Esophagus squamous epithelium (tissue), 5 donors: ENCODE measurements around the gene CIT. TPM values are rescaled to one million over a fixed set of nuclear protein-coding genes. Genes with fewer than 3 reads are reported as not detected.
"Not testable (repeated sequence)": the region's sequence is repeated elsewhere in the genome, so short reads cannot be mapped to it uniquely, and the experiment has no call there.

Experiments used
- DNase-seq: peaks from one replicate; lab custom pipeline; 2025; lab: John Stamatoyannopoulos, UW
- H3K27ac ChIP-seq, 4 donors: fragments of 200-600 bp; sonication (generic); one replicate each; pipeline ENCODE4 v1.5.1; 2016 to 2019; ENCODE audit warnings: mild to moderate bottlenecking in 1 of 4
- H3K27me3 ChIP-seq, 4 donors: fragments of 200-600 bp; sonication (generic); 1 replicate in 3 of 4; 2 replicates in 1 of 4; pipeline versions ENCODE4 v1.5.1 to v1.6.0; 2017 to 2021; ENCODE audit warnings: antibody characterized with exemption in 1 of 4
- H3K36me3 ChIP-seq, 3 donors: fragments of 200-600 bp; sonication (generic); one replicate each; pipeline ENCODE4 v1.5.1; 2016 to 2019
- H3K4me1 ChIP-seq, 3 donors: fragments of 200-600 bp; sonication (generic); one replicate each; pipeline ENCODE4 v1.5.1; 2017 to 2019
- H3K4me3 ChIP-seq, 4 donors: fragments of 200-600 bp; sonication (generic); 1 replicate in 3 of 4; 2 replicates in 1 of 4; pipeline ENCODE4 v1.5.1; 2016 to 2019; ENCODE audit warnings: mild to moderate bottlenecking in 2 of 4, moderate library complexity in 1 of 4
- H3K9me3 ChIP-seq, 3 donors: fragments of 200-600 bp; sonication (generic); one replicate each; pipeline ENCODE4 v1.5.1; 2016 to 2019
- POLR2A ChIP-seq, 4 donors: fragments of 450-650 bp; IDR thresholded peaks; one replicate each; pipeline ENCODE4 v1.6.1; 2017; ENCODE audit warnings: antibody characterized with exemption in 4 of 4, mild to moderate bottlenecking in 4 of 4, moderate library complexity in 3 of 4
- WGBS, 2 donors: methylation state at CpG; one replicate each; pipeline ENCODE4 v1.1.5; 2018; 5-methylcytosine and 5-hydroxymethylcytosine counted together
- intact Hi-C: fragments of 100-400 bp; cut with DNase I; formaldehyde crosslinking; loops from one replicate; pipeline ENCODE4 v1.15.0; 2022
- total RNA-seq, 4 donors: library from RNA; depleted of rRNA; stranded (reverse); fragments of >200 nt; gene quantifications; one replicate each; pipeline ENCODE4 v1.1.0, GENCODE V29; 2016
- TF ChIP-seq, protein P1 (sequence below), 6 experiments: fragments of 450-650 bp in 4 of 6; fragments of 200-600 bp in 2 of 6; sonication (generic) in 2 of 6; IDR thresholded peaks; one replicate each; pipeline ENCODE4 v1.5.1; 2016 to 2019; ENCODE audit warnings: antibody characterized with exemption in 6 of 6, mild to moderate bottlenecking in 4 of 6, moderate library complexity in 4 of 6
- donor health status: DM: yes; HTN: yes; CAD: no.

The CIT gene
- total RNA-seq, 4 donors from 2014 or later = 6.7 to 23.1 (median 13.9) TPM

- TF ChIP-seq POLR2A (IDR thresholded peaks at IDR 0.05) = no peak
- TF ChIP-seq, protein P1, sequence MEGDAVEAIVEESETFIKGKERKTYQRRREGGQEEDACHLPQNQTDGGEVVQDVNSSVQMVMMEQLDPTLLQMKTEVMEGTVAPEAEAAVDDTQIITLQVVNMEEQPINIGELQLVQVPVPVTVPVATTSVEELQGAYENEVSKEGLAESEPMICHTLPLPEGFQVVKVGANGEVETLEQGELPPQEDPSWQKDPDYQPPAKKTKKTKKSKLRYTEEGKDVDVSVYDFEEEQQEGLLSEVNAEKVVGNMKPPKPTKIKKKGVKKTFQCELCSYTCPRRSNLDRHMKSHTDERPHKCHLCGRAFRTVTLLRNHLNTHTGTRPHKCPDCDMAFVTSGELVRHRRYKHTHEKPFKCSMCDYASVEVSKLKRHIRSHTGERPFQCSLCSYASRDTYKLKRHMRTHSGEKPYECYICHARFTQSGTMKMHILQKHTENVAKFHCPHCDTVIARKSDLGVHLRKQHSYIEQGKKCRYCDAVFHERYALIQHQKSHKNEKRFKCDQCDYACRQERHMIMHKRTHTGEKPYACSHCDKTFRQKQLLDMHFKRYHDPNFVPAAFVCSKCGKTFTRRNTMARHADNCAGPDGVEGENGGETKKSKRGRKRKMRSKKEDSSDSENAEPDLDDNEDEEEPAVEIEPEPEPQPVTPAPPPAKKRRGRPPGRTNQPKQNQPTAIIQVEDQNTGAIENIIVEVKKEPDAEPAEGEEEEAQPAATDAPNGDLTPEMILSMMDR (IDR thresholded peaks at IDR 0.05) = no peak
- H3K4me1 ChIP-seq = peaks cover 9 to 24% (median 11%) of the 10 kb centered on the region in 3 donors
- intact Hi-C loops = no loop called here
- H3K36me3 ChIP-seq = no peaks in the 10 kb centered on the region
- peak overlapping the region in 1 of 4 donors; percentile 24 for H3K27ac ChIP-seq
- no peaks in the 10 kb centered on the region for H3K27me3 ChIP-seq
- no peaks in the 10 kb centered on the region for H3K9me3 ChIP-seq
- no peak for DNase-seq
- 64 to 100% methylated on average over 1 of the region's 1 CpG for WGBS, 2 donors
- H3K4me3 ChIP-seq = no peak overlapping the region
These were observed 212.5 kb downstream of the CIT start for GRCh38 chr12:119664642-119665041.

DNA sequence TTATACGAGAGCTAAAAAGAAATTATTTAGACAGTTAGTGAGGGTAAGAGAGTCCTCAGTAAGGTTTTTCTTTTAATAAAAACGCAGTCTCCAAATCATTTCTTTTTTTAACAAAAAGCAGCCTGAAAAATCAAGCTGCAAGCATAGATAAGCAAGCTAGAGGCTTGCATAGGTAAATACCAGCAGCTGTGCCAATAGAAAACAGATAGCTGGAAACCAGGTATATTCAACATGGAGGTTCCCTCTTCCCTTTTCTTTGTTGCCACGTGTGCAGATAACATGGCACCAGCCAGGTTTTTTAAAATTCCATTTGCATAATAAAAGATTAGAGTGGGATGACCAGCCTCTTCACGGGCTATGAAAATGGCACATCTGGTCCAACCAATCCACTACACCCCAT is 215.2 kb downstream of the CIT start:
- Histone ChIP-seq H3K4me3 (no peak overlapping the region), H3K27ac (no peak overlapping the region), H3K27me3 (no peaks in the 10 kb centered on the region), H3K4me1 (peaks cover 0 to 5% (median 2%) of the 10 kb centered on the region in 3 donors), H3K9me3 (no peaks in the 10 kb centered on the region), H3K36me3 (no peaks in the 10 kb centered on the region)
- TF ChIP-seq POLR2A (IDR thresholded peaks at IDR 0.05) = no peak
- no peak for DNase-seq
- intact Hi-C loops = no loop called here
- WGBS, 2 donors = 51 to 60% methylated on average over 4 of the region's 4 CpGs

GRCh38 chr12:119660076-119660475 is 217.0 kb downstream of the CIT start:
- no peak for TF ChIP-seq POLR2A (IDR thresholded peaks at IDR 0.05)
- TF ChIP-seq, protein P1 (IDR thresholded peaks at IDR 0.05) = no peak
- H3K4me3 ChIP-seq = no peak overlapping the region
- no peaks in the 10 kb centered on the region for H3K9me3 ChIP-seq
- no peaks in the 10 kb centered on the region for H3K27me3 ChIP-seq
- WGBS, 2 donors = 78 to 80% methylated on average over 5 of the region's 5 CpGs
- intact Hi-C loops = no loop called here
- no peak for DNase-seq
- no peaks in the 10 kb centered on the region for H3K4me1 ChIP-seq
- peak overlapping the region in 1 of 4 donors; percentile 22 for H3K27ac ChIP-seq
- no peaks in the 10 kb centered on the region for H3K36me3 ChIP-seq

- WGBS, 2 donors = 32 to 44% methylated on average over 6 of the region's 6 CpGs
- intact Hi-C loops = no loop called here
- Histone ChIP-seq H3K27me3 (no peaks in the 10 kb centered on the region), H3K4me1 (no peaks in the 10 kb centered on the region), H3K4me3 (no peak overlapping the region), H3K27ac (peak overlapping the region in 1 of 4 donors; percentile 22), H3K9me3 (no peaks in the 10 kb centered on the region), H3K36me3 (no peaks in the 10 kb centered on the region)
- DNase-seq = no peak
- no peak for TF ChIP-seq POLR2A (IDR thresholded peaks at IDR 0.05)
- TF ChIP-seq, protein P1 (IDR thresholded peaks at IDR 0.05) = peak; percentile 56 to 91 (median 78)
These were observed 217.7 kb downstream of the CIT start for GRCh38 chr12:119659289-119659897.

GRCh38 chr12:119658166-119658565 is 219.0 kb downstream of the CIT start:
- H3K27ac ChIP-seq, H3K9me3 ChIP-seq, DNase-seq, intact Hi-C loops, H3K4me3 ChIP-seq, H3K36me3 ChIP-seq, H3K27me3 ChIP-seq, H3K4me1 ChIP-seq: not testable (repeated sequence)
- 93 to 94% methylated on average over 6 of the region's 6 CpGs for WGBS, 2 donors

GRCh38 chr12:119657001-119657400 is 220.1 kb downstream of the CIT start:
- H3K4me1 ChIP-seq, intact Hi-C loops, DNase-seq, H3K27ac ChIP-seq, H3K27me3 ChIP-seq, H3K4me3 ChIP-seq, H3K36me3 ChIP-seq: not testable (repeated sequence)
- 37 to 76% methylated on average over 2 of the region's 2 CpGs for WGBS, 2 donors
- H3K9me3 ChIP-seq = peaks cover 0 to 17% (median 10%) of the 10 kb centered on the region in 3 donors
